H9 (cell line): ENCODE measurements around the gene SERINC1. TPM values are rescaled to one million over a fixed set of nuclear protein-coding genes. Genes with fewer than 3 reads are reported as not detected.

Experiments used
- DNase-seq: peaks from one replicate; pipeline ENCODE4 v3.0.0-alpha.2; 2017
- H2AFZ ChIP-seq: one replicate; pipeline ENCODE4 v1.6.1; 2013; ENCODE audit warnings: mild to moderate bottlenecking, low read length, control low read depth, moderate library complexity
- H2AK5ac ChIP-seq: 2 replicates; pipeline ENCODE4 v1.6.1; 2013; ENCODE audit warnings: low read length, control low read depth, mixed read lengths; ENCODE audit not compliant: insufficient read length
- H2BK120ac ChIP-seq: one replicate; pipeline ENCODE4 v1.6.1; 2013; ENCODE audit warnings: low read depth, mild to moderate bottlenecking, low read length, control low read depth, inconsistent platforms; ENCODE audit not compliant: poor library complexity, severe bottlenecking
- H2BK12ac ChIP-seq: 2 replicates; pipeline ENCODE4 v1.6.1; 2013; ENCODE audit warnings: low read length, control low read depth, mixed read lengths, low read depth; ENCODE audit not compliant: insufficient read length
- H2BK15ac ChIP-seq: 2 replicates; pipeline ENCODE4 v1.6.1; 2013; ENCODE audit warnings: low read depth, low read length, control low read depth
- H2BK20ac ChIP-seq: one replicate; pipeline ENCODE4 v1.6.1; 2013; ENCODE audit warnings: low read depth, mild to moderate bottlenecking, low read length, control low read depth, inconsistent platforms; ENCODE audit not compliant: poor library complexity, severe bottlenecking
- H2BK5ac ChIP-seq: 2 replicates; pipeline ENCODE4 v1.6.1; 2013; ENCODE audit warnings: low read length, control low read depth, mixed read lengths; ENCODE audit not compliant: insufficient read length
- H3K14ac ChIP-seq: 2 replicates; pipeline ENCODE4 v1.6.1; 2013; ENCODE audit warnings: low read length, control low read depth; ENCODE audit not compliant: insufficient read depth
- H3K18ac ChIP-seq: 2 replicates; pipeline ENCODE4 v1.6.1; 2013; ENCODE audit warnings: low read depth, mild to moderate bottlenecking, mixed read lengths, low read length, control low read depth; ENCODE audit not compliant: insufficient read length
- H3K23ac ChIP-seq: 2 replicates; pipeline ENCODE4 v1.6.1; 2013; ENCODE audit warnings: low read length, control low read depth, mixed read lengths, low read depth; ENCODE audit not compliant: insufficient read length
- H3K23me2 ChIP-seq: 2 replicates; pipeline ENCODE4 v1.6.1; 2013; ENCODE audit warnings: low read depth, mild to moderate bottlenecking, mixed read lengths, low read length, control low read depth; ENCODE audit not compliant: insufficient read length, poor library complexity, severe bottlenecking
- H3K27ac ChIP-seq: 2 replicates; pipeline ENCODE4 v1.5.1; 2013; ENCODE audit warnings: low read length, control low read depth, mixed read lengths, low read depth; ENCODE audit not compliant: insufficient read length
- H3K27me3 ChIP-seq: 2 replicates; pipeline ENCODE4 v1.6.1; 2013; ENCODE audit warnings: low read length, control low read depth, inconsistent platforms; ENCODE audit not compliant: insufficient read depth
- H3K4ac ChIP-seq: 2 replicates; pipeline ENCODE4 v1.6.1; 2013; ENCODE audit warnings: low read depth, mild to moderate bottlenecking, control low read depth, inconsistent platforms, low read length, moderate library complexity
- H3K4me1 ChIP-seq: 2 replicates; pipeline ENCODE4 v1.6.1; 2013; ENCODE audit warnings: low read length, control low read depth, inconsistent platforms; ENCODE audit not compliant: insufficient read depth
- H3K4me2 ChIP-seq: 2 replicates; pipeline ENCODE4 v1.6.1; 2013; ENCODE audit warnings: low read length, control low read depth, mixed read lengths; ENCODE audit not compliant: insufficient read length, insufficient read depth
- H3K56ac ChIP-seq: 2 replicates; pipeline ENCODE4 v1.6.1; 2013; ENCODE audit warnings: low read depth, mild to moderate bottlenecking, mixed read lengths, low read length, control low read depth; ENCODE audit not compliant: insufficient read length
- H3K79me1 ChIP-seq: 2 replicates; pipeline ENCODE4 v1.6.1; 2013; ENCODE audit warnings: low read depth, mild to moderate bottlenecking, moderate library complexity, low read length, control low read depth, inconsistent platforms; ENCODE audit not compliant: insufficient read depth, poor library complexity, severe bottlenecking
- H3K79me2 ChIP-seq: 2 replicates; pipeline ENCODE4 v1.6.1; 2013; ENCODE audit warnings: low read length, control low read depth, inconsistent platforms; ENCODE audit not compliant: insufficient read depth
- H3K9ac ChIP-seq: 2 replicates; pipeline ENCODE4 v1.6.1; 2013; ENCODE audit warnings: low read length, control low read depth, mixed read lengths; ENCODE audit not compliant: insufficient read length; ENCODE audit errors: extremely low read depth
- H3K9me3 ChIP-seq: one replicate; pipeline ENCODE4 v1.6.1; 2013; ENCODE audit warnings: low read depth, low read length, inconsistent platforms; ENCODE audit not compliant: control insufficient read depth
- H3T11ph ChIP-seq: one replicate; pipeline ENCODE4 v1.6.1; 2013; ENCODE audit warnings: mild to moderate bottlenecking, low read length, control low read depth, inconsistent platforms
- H4K20me1 ChIP-seq: one replicate; pipeline ENCODE4 v1.6.1; 2013; ENCODE audit not compliant: control insufficient read depth, insufficient read length, insufficient read depth
- H4K5ac ChIP-seq: 2 replicates; pipeline ENCODE4 v1.6.1; 2013; ENCODE audit warnings: low read depth, mild to moderate bottlenecking, mixed read lengths, low read length, control low read depth; ENCODE audit not compliant: insufficient read length
- H4K8ac ChIP-seq: replicated peaks from 2 replicates; pipeline ENCODE4 v1.6.1; 2013; ENCODE audit warnings: low read length, control low read depth, mixed read lengths, low read depth; ENCODE audit not compliant: insufficient read length
- H4K91ac ChIP-seq: 2 replicates; pipeline ENCODE4 v1.6.1; 2013; ENCODE audit warnings: low read depth, mild to moderate bottlenecking, moderate library complexity, mixed read lengths, low read length, control low read depth; ENCODE audit not compliant: insufficient read length
- H3K27ac Mint-ChIP-seq, 3 experiments: 2 replicates in 2 of 3; 3 replicates in 1 of 3; pipeline ENCODE4 v1.8.0; 2020 to 2021; ENCODE audit warnings: mixed read lengths in 3 of 3, mild to moderate bottlenecking in 1 of 3, moderate library complexity in 1 of 3
- H3K27me3 Mint-ChIP-seq: 2 replicates; pipeline ENCODE4 v1.8.0; 2021; ENCODE audit warnings: low read depth, mild to moderate bottlenecking, moderate library complexity, mixed read lengths
- H3K36me3 Mint-ChIP-seq, 3 experiments: 2 replicates in 2 of 3; 3 replicates in 1 of 3; pipeline ENCODE4 v1.8.0; 2020 to 2021; ENCODE audit warnings: low read depth in 3 of 3, mixed read lengths in 3 of 3; ENCODE audit not compliant: insufficient read depth in 1 of 3
- H3K4me1 Mint-ChIP-seq, 2 experiments: 2 replicates each; pipeline ENCODE4 v1.8.0; 2020; ENCODE audit warnings: mixed read lengths in 2 of 2
- H3K4me3 Mint-ChIP-seq, 2 experiments: 2 replicates in 1 of 2; 3 replicates in 1 of 2; pipeline ENCODE4 v1.8.0; 2020 to 2021; ENCODE audit warnings: mild to moderate bottlenecking in 2 of 2, mixed read lengths in 2 of 2, moderate library complexity in 1 of 2
- H3K9me3 Mint-ChIP-seq, 2 experiments: 2 replicates in 1 of 2; 3 replicates in 1 of 2; pipeline ENCODE4 v1.8.0; 2020; ENCODE audit warnings: mild to moderate bottlenecking in 2 of 2, mixed read lengths in 2 of 2, moderate library complexity in 1 of 2
- CTCF ChIP-seq: fragments of 200-600 bp; sonication (generic); conservative IDR thresholded peaks from 3 replicates; pipeline ENCODE4 v1.8.0; 2021; ENCODE audit warnings: antibody characterized with exemption, mild to moderate bottlenecking
- WGBS: extraction: QIAGEN DNeasy Blood & Tissue Kit; methylation state at CpG from one replicate; pipeline ENCODE4 v1.1.7; 2013; ENCODE audit warnings: missing lambda C conversion rate, low lambda C conversion rate, mixed read lengths; ENCODE audit not compliant: insufficient read length; ENCODE audit errors: extremely low coverage; 5-methylcytosine and 5-hydroxymethylcytosine counted together
- long read RNA-seq: library from polyadenylated mRNA; unstranded; transcript quantifications from one replicate; pipeline ENCODE4 v2.0.0, GENCODE V29; 2020
- total RNA-seq: library from RNA; stranded (reverse); gene quantifications from 2 replicates; pipeline ENCODE4 v1.2.1, GENCODE V29; 2021

The SERINC1 gene
- 46.5 and 48.4 TPM in 2 replicates for total RNA-seq
- long read RNA-seq, transcript SERINC1-201 (10 exons, 3,137 nt): major isoform, 136 of 152 reads
- long read RNA-seq, partial matches to known transcripts: 15 of 152 reads
- long read RNA-seq, other reads (novel, unspliced or antisense): 1 of 152 reads

GRCh38 chr6:122471107-122472021 lies at the start of gene SERINC1:
Gene SERINC1, minus strand, starts transcription at chr6:122471807. Its CDS starts 70 bp downstream, at chr6:122471737.
- peak within 1 kb of the TSS; percentile 98 to 99 for H3K4me3 Mint-ChIP-seq
- H3K4me2 ChIP-seq: peak within 1 kb of the TSS; percentile 83
- H4K91ac ChIP-seq: no peak within 1 kb of the TSS
- no peak within 1 kb of the TSS for H3K56ac ChIP-seq
- TF ChIP-seq CTCF: no peak
- H2AK5ac ChIP-seq: no peak within 1 kb of the TSS
- H4K8ac ChIP-seq: no peak within 1 kb of the TSS
- H2BK5ac ChIP-seq: peak within 1 kb of the TSS; percentile 42
- no peak within 1 kb of the TSS for H2BK120ac ChIP-seq
- peak within 1 kb of the TSS; percentile 73 for H3K18ac ChIP-seq
- no peaks in the 10 kb centered on the region; the same call in 1 of the 2 replicates for H3K27me3 Mint-ChIP-seq
- no peaks in the 10 kb centered on the region for H3K4me1 ChIP-seq
- no peak within 1 kb of the TSS for H3K23ac ChIP-seq
- peak within 1 kb of the TSS; percentile 96 for H3K9ac ChIP-seq
- peak within 1 kb of the TSS; percentile 65 for H2AFZ ChIP-seq
- peaks cover 4% of the 10 kb centered on the region for H3K79me1 ChIP-seq
- no peaks in the 10 kb centered on the region for H3K27me3 ChIP-seq
- peak within 1 kb of the TSS; percentile 94 for H3K14ac ChIP-seq
- H3K27ac Mint-ChIP-seq: peak within 1 kb of the TSS; percentile 100
- H3K4ac ChIP-seq: no peak within 1 kb of the TSS
- H3K79me2 ChIP-seq: peaks cover 11% of the 10 kb centered on the region; the same call in 1 of the 2 replicates
- DNase-seq: peak; percentile 94
- peaks cover 0 to 4% (median 0%) of the 10 kb centered on the region in 3 experiments; a peak in 2 of 7 replicates for H3K36me3 Mint-ChIP-seq
- H4K5ac ChIP-seq: peak within 1 kb of the TSS; percentile 66
- H2BK12ac ChIP-seq: peak within 1 kb of the TSS; percentile 60
- no peaks in the 10 kb centered on the region for H3K9me3 Mint-ChIP-seq
- H2BK20ac ChIP-seq: no peak within 1 kb of the TSS
- H3K27ac ChIP-seq: peak within 1 kb of the TSS; percentile 22
- peaks cover 11 to 12% of the 10 kb centered on the region in 2 experiments for H3K4me1 Mint-ChIP-seq
- no peaks in the 10 kb centered on the region for H3K9me3 ChIP-seq
- H3K23me2 ChIP-seq: no peaks in the 10 kb centered on the region
- no peak within 1 kb of the TSS for H3T11ph ChIP-seq
- no peak within 1 kb of the TSS for H2BK15ac ChIP-seq
- H4K20me1 ChIP-seq: no peaks in the 10 kb centered on the region
- no CpG with 5 or more reads among the region's 49 CpGs for WGBS
